ENCODE results near the gene ADAMTS1. TPM values are rescaled to one million over a fixed set of nuclear protein-coding genes. Genes with fewer than 3 reads are reported as not detected.

The ADAMTS1 gene
- total and polyA plus RNA-seq, 8 donors: 54.2 to 147 (median 96.9) TPM

GRCh38 chr21:26850116-26850643 is 5.0 kb upstream of the ADAMTS1 start:
- intact Hi-C loops (cut with DNase I): loop anchor here in 1 of 2 donors (10.0 kb wide), 2 partner anchors 1485 to 1895 kb away; no protein-coding TSS in a partner anchor
- ATAC-seq (no peak), DNase-seq (peak in 2 of 4 donors; percentile 54 to 58)
- no peaks in the 10 kb centered on the region for H3K9me3 ChIP-seq
- H3K4me3 ChIP-seq: no peak overlapping the region
- peaks cover 0 to 25% of the 10 kb centered on the region in 2 donors for H3K4me1 ChIP-seq
- H3K36me3 ChIP-seq: no peaks in the 10 kb centered on the region
- no peak overlapping the region for H3K27ac ChIP-seq
- H3K27me3 ChIP-seq: peaks cover 0 to 41% of the 10 kb centered on the region in 2 donors
- TF ChIP-seq CTCF (IDR thresholded peaks at IDR 0.05): peak; percentile 29 to 73

GRCh38 chr21:26849428-26850115 is 4.4 kb upstream of the ADAMTS1 start:
- H3K36me3 ChIP-seq: no peaks in the 10 kb centered on the region
- peaks cover 0 to 47% of the 10 kb centered on the region in 2 donors for H3K27me3 ChIP-seq
- no peaks in the 10 kb centered on the region for H3K9me3 ChIP-seq
- DNase-seq: peak in 2 of 4 donors; percentile 44 to 74
- H3K4me3 ChIP-seq: no peak overlapping the region
- H3K27ac ChIP-seq: no peak overlapping the region
- intact Hi-C loops (cut with DNase I): loop anchor here in 1 of 2 donors (5.0 to 10.0 kb wide), 3 partner anchors 848 to 1895 kb away; no protein-coding TSS in a partner anchor
- no peak for ATAC-seq
- peak; percentile 25 to 51 for TF ChIP-seq CTCF (IDR thresholded peaks at IDR 0.05)
- H3K4me1 ChIP-seq: peaks cover 0 to 31% of the 10 kb centered on the region in 2 donors

GRCh38 chr21:26847921-26848320 is 2.7 kb upstream of the ADAMTS1 start:
- no peak overlapping the region for H3K27ac ChIP-seq
- H3K4me1 ChIP-seq: peaks cover 0 to 32% of the 10 kb centered on the region in 2 donors
- peaks cover 0 to 63% of the 10 kb centered on the region in 2 donors for H3K27me3 ChIP-seq
- TF ChIP-seq CTCF (IDR thresholded peaks at IDR 0.05): no peak
- no peaks in the 10 kb centered on the region for H3K9me3 ChIP-seq
- ATAC-seq (no peak), DNase-seq (no peak)
- H3K4me3 ChIP-seq: no peak overlapping the region
- intact Hi-C loops (cut with DNase I): loop anchor here in 1 of 2 donors (5.0 kb wide), 1 partner anchor 849 kb away; no protein-coding TSS in a partner anchor
- no peaks in the 10 kb centered on the region for H3K36me3 ChIP-seq

- intact Hi-C loops (cut with DNase I): loop anchor here in 1 of 2 donors (5.0 kb wide), 1 partner anchor 850 kb away; no protein-coding TSS in a partner anchor
- no peak for ATAC-seq
Measured at GRCh38 chr21:26847002-26847401, 1.8 kb upstream of the ADAMTS1 start.

More at GRCh38 chr21:26847002-26847401, 1.8 kb upstream of the ADAMTS1 start:
- Histone ChIP-seq H3K27ac (peak overlapping the region; percentile 84 to 90), H3K36me3 (peaks cover 0 to 6% of the 10 kb centered on the region in 2 donors), H3K27me3 (peaks cover 0 to 73% of the 10 kb centered on the region in 2 donors), H3K4me1 (peaks cover under 1 to 34% of the 10 kb centered on the region in 2 donors), H3K4me3 (peak overlapping the region; percentile 43 to 83), H3K9me3 (no peaks in the 10 kb centered on the region)
- DNase-seq: no peak
- TF ChIP-seq CTCF (IDR thresholded peaks at IDR 0.05): no peak

Data from left lung (tissue), 10 donors.